ENCODE data around the gene DHX9.

DHX9 gene

GRCh38 chr1:182855911-182856310 is 16.8 kb downstream of the DHX9 start:
- TF ChIP-seq GATA2 (IDR thresholded peaks at IDR 0.05; ENCODE audit: low read depth, low read length) (no peak), GATA3 (IDR thresholded peaks at IDR 0.05; ENCODE audit: low read depth, low read length) (no peak)

GRCh38 chr1:182857212-182857611 is 18.1 kb downstream of the DHX9 start:
- no peak for TF ChIP-seq GATA3 (IDR thresholded peaks at IDR 0.05; ENCODE audit: low read depth, low read length)
- no peak for TF ChIP-seq GATA2 (IDR thresholded peaks at IDR 0.05; ENCODE audit: low read depth, low read length)

DNA sequence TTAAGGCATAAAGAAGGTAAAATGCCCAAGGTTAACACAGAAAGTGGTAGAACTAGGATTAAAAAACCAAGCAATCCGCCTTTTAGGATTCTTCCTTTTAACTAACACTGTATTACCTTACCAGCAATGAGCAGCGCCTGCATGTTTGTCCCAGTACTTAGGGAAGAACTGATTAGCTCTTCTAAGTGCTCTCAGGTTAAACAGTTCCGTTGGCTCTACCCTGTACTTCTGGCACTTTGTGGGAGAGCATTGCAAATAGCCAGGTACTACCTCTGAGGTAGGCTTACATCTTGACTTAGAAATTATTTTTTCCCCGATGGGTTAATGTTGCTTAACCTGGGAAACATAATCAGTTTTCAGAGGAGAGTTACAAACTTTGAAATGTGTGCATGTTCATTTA is 21.5 kb downstream of the DHX9 start:
- TF ChIP-seq GATA3 (IDR thresholded peaks at IDR 0.05; ENCODE audit: low read depth, low read length) (no peak), GATA2 (IDR thresholded peaks at IDR 0.05; ENCODE audit: low read depth, low read length) (no peak)

GRCh38 chr1:182861994-182862393 is 22.8 kb downstream of the DHX9 start:
- TF ChIP-seq GATA3 (IDR thresholded peaks at IDR 0.05; ENCODE audit: low read depth, low read length) (no peak), GATA2 (IDR thresholded peaks at IDR 0.05; ENCODE audit: low read depth, low read length) (no peak)

DNA sequence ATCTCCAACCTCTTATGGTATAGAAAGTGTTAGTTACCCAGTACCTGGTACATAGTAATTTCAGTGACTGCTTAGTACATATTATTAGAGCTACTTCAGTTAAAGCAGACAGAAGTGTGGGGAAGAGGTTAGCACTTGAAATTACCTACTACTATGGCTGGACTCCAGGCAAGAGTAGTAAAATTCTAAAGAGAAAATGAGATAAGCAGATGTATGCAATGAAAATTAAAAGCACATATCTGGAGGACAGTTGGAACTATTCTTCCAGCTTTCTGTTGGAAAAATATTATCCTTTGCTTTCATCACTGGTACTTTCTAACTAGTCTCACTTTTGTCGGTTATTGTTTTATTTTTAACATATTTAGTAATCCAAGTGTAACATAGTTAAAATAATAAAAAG is 23.7 kb downstream of the DHX9 start:
- TF ChIP-seq GATA2 (IDR thresholded peaks at IDR 0.05; ENCODE audit: low read depth, low read length) (no peak), GATA3 (IDR thresholded peaks at IDR 0.05; ENCODE audit: low read depth, low read length) (no peak)

DNA sequence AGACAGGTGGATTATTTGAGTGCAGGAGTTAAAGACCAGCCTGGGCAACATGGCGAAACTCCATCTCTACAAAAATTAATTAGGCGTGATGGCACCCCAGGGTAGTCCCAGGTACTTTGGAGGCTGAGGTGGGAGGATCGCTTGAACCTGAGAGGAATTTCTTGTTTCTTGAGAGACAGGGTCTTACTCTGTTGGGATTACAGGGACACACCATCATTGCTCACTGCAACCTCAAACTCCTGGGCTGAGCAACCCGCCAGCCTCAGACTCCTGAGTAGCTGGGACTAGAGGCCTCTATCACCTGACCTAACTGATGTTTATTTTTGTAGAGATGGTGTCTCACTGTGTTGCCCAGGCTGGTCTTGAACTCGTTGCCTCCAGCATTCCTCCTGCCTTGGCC is 24.8 kb downstream of the DHX9 start:
- TF ChIP-seq GATA3 (IDR thresholded peaks at IDR 0.05; ENCODE audit: low read depth, low read length) (no peak), GATA2 (IDR thresholded peaks at IDR 0.05; ENCODE audit: low read depth, low read length) (no peak)

GRCh38 chr1:182867861-182868260 is 28.7 kb downstream of the DHX9 start:
- TF ChIP-seq GATA2 (IDR thresholded peaks at IDR 0.05; ENCODE audit: low read depth, low read length) (no peak), GATA3 (IDR thresholded peaks at IDR 0.05; ENCODE audit: low read depth, low read length) (no peak)

- TF ChIP-seq GATA3 (IDR thresholded peaks at IDR 0.05; ENCODE audit: low read depth, low read length), result no peak
- no peak for TF ChIP-seq GATA2 (IDR thresholded peaks at IDR 0.05; ENCODE audit: low read depth, low read length)
Measured at GRCh38 chr1:182869241-182869666, 30.1 kb downstream of the DHX9 start.

DNA sequence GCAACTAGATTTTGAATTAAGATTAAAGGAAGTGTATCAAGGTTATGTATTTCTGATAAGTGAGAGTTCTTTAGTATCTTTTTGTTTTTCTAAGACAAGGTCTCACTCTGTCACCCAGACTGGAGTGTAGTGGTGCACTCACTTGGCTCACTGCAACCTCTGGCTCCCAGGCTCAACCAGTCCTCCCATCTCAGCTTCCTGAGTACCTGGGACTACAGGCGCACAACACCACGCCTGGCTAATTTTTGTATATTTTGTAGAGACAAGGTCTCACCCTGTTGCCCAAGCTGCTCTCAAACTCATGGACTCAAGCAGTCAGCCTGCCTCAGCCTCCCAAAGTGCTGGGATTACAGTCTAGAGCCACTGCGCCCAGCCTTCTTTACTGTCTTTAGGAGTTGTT is 33.7 kb downstream of the DHX9 start:
- TF ChIP-seq GATA3 (IDR thresholded peaks at IDR 0.05; ENCODE audit: low read depth, low read length), result no peak
- no peak for TF ChIP-seq GATA2 (IDR thresholded peaks at IDR 0.05; ENCODE audit: low read depth, low read length)

- TF ChIP-seq GATA3 (IDR thresholded peaks at IDR 0.05; ENCODE audit: low read depth, low read length), result no peak
- TF ChIP-seq GATA2 (IDR thresholded peaks at IDR 0.05; ENCODE audit: low read depth, low read length), result no peak
Measured at GRCh38 chr1:182875889-182876288, 36.7 kb downstream of the DHX9 start.

DNA sequence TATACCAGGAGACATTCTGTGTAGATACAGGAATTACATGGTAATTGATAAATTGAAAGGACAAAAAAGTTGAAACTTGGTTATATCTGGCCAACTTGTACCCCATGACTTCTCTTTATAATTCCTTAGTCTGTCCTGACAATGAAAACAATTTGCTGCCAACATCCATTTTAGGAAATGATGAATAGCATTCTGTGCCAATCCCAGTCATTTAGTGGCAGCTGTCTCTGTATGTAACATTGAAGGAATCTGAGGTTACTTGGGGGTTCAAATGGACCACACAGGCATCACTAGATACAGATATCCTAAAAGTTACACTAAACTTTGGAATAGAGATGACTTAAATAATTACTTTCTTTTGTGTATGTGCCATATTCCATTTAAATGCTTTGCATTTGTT is 38.2 kb downstream of the DHX9 start:
- TF ChIP-seq GATA2 (IDR thresholded peaks at IDR 0.05; ENCODE audit: low read depth, low read length), result no peak
- TF ChIP-seq GATA3 (IDR thresholded peaks at IDR 0.05; ENCODE audit: low read depth, low read length), result no peak

GRCh38 chr1:182877842-182878241 is 38.7 kb downstream of the DHX9 start:
- TF ChIP-seq GATA2 (IDR thresholded peaks at IDR 0.05; ENCODE audit: low read depth, low read length), result no peak
- no peak for TF ChIP-seq GATA3 (IDR thresholded peaks at IDR 0.05; ENCODE audit: low read depth, low read length)

GRCh38 chr1:182884872-182885271 is 45.7 kb downstream of the DHX9 start:
- TF ChIP-seq GATA3 (IDR thresholded peaks at IDR 0.05; ENCODE audit: low read depth, low read length) (no peak), GATA2 (IDR thresholded peaks at IDR 0.05; ENCODE audit: low read depth, low read length) (no peak)

- TF ChIP-seq GATA2 (IDR thresholded peaks at IDR 0.05; ENCODE audit: low read depth, low read length) (no peak), GATA3 (IDR thresholded peaks at IDR 0.05; ENCODE audit: low read depth, low read length) (no peak)
Measured at GRCh38 chr1:182885591-182885990, 46.4 kb downstream of the DHX9 start.

DNA sequence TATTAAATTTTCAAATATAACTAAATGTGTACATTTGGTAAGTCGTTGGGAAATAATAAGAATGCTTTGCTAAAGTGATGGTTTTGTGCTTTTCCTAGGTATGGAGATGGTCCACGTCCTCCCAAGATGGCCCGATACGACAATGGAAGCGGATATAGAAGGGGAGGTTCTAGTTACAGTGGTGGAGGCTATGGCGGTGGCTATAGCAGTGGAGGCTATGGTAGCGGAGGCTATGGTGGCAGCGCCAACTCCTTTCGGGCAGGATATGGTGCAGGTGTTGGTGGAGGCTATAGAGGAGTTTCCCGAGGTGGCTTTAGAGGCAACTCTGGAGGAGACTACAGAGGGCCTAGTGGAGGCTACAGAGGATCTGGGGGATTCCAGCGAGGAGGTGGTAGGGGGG is 47.8 kb downstream of the DHX9 start:
- no peak for TF ChIP-seq GATA2 (IDR thresholded peaks at IDR 0.05; ENCODE audit: low read depth, low read length)
- no peak for TF ChIP-seq GATA3 (IDR thresholded peaks at IDR 0.05; ENCODE audit: low read depth, low read length)

Measured in SH-SY5Y (cell line).